ENCODE measurements around the gene SCP2.

The SCP2 gene

DNA sequence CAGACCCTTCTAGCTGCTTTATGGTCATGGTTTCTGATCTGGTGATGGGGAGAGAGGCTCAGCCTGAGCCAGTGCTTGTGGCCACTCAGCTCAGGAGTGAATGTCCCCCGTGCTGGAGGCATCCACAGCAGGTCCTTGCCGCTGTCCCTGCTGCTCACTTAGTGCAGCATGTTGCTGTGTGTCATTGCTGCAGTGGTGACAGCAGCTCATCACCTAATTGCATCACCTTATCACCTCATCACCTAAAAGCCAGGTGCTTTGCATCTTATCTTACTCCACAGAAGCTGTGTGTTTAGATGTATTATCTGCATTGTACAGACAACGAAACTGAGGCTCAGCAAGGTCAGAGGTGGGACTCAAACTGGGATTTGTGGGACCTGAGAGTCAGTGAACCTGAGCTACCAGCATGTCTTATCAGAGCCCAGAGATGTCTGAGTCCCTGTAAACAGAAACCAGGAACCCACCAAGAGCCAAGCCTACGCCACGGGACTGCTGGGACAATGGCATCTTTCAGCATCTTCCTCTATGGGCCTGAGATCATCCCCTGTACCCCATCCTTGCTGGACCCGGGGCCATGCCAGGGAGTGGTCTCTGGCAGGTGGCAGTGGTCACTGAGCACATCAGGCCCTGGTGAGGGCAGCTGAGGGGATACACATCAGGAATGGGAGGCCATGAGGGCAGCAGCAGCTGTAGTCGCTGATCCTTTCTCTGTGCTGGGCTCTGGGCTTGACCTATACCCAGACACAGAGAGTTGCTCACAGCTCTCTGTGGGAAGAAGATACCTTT is 141.4 kb downstream of the SCP2 start:
- DNase-seq (ENCODE audit: low read depth in 2 of 2), result no peak

- DNase-seq (ENCODE audit: low read depth in 2 of 2), result no peak
Observed at GRCh38 chr1:53069265-53069662, 142.2 kb downstream of the SCP2 start.

DNA sequence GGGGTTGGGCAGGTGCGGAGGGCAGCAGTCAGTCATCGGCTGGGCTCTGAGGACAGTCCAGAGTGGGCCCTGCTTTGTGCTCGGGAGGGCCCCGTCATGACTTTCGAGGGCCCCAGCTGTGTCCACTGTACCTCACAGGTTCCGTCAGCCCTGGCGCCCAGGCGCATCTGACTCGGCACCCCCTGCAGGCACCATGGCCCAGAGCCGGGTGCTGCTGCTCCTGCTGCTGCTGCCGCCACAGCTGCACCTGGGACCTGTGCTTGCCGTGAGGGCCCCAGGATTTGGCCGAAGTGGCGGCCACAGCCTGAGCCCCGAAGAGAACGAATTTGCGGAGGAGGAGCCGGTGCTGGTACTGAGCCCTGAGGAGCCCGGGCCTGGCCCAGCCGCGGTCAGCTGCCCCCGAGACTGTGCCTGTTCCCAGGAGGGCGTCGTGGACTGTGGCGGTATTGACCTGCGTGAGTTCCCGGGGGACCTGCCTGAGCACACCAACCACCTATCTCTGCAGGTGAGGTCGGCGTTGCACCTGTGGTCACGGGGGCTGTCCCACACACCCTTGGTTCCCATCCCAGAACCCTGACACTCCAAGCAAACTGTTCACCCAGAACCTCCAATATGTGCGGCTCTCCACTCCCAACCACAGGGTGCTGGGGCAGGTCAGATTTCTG is 142.7 kb downstream of the SCP2 start:
- DNase-seq (ENCODE audit: low read depth in 2 of 2), result no peak

DNA sequence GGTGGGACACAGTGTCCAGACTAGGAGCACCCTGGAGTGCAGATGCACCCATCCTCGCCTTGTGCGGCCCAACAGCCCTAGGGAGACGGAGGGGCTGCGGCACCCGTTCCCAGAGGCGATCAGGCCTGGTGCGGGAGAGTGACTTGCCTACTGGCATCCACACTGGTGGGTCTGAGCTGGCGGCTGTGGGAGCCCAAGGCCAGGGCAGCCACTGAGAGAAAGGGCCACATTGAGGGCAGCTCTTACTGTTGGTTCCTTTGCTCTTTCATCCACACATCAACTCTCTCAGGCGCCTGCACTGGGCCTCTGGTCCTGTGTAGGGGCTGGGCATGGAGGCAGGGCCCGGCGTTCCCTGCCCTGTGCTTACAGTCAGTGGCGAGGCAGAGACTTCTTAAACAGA is 143.5 kb downstream of the SCP2 start:
- no peak for DNase-seq (ENCODE audit: low read depth in 2 of 2)

DNA sequence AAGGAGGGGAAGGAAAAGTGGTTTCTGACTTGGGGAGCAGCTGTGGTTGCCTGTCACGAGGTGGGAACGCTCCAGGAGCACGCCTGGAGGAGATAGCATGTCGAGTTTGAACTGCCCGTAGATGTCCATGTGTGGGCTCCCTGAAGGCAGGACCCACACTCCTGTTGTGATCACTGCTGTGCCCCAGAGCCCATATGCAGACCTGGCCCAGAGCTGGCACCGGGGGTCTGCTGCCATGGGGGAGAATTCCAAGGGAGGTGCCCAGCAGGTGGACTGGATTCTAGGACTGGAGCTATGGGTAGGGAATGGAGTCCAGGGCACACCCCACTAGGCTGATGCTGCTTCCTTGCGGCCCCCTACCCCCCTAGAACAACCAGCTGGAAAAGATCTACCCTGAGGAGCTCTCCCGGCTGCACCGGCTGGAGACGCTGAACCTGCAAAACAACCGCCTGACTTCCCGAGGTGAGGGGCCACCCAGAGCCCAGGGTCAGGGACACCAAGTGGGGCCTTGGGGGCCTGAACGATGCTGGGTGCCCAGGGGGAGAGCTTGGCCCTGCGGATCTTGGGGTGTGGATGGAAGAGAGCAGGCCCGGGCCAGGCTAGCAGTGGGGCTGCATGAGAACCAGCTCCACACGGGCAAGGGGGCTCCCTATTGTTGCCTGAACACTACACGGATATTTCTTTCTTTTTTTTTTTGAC is 144.2 kb downstream of the SCP2 start:
- no peak for DNase-seq (ENCODE audit: low read depth in 2 of 2)

DNA sequence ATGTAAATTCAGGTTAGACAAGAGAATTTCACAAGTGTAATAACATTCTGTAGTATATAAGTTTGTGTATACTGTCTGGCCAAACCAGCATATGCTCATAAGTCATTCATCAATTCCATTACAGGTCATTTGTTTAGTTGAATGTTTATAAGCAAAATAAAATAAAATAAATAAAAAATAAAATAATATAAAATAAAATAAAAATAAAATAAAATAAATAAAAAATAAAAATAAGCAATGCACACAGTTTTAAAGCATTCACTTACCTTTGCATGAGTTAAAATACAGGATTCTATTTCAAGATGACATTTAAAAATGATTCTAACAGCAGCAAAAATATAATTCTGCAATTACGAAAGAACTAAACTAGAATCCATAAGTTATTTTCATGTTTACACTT is 144.8 kb downstream of the SCP2 start:
- DNase-seq (ENCODE audit: low read depth in 2 of 2), result no peak

DNA sequence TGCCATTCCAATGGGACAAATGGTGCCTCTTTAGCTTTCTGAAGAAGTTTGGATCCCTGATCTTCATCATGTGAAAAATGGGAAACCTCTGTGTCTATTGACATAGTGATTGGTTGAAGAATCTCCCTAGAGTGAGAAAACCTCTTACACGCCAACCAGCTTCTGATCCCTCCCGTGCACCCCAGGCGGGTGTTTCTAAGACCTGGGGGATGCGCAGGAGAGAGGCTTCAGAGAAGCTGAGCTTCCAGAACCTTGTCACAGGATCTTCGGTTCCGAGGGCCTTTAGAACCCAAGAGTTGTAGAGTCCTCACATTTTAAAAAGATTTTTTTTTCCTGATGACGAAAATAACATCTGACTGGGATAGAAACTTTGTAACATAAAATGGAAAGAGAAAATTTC is 146.2 kb downstream of the SCP2 start:
- no peak for DNase-seq (ENCODE audit: low read depth in 2 of 2)

- no peak for DNase-seq (ENCODE audit: low read depth in 2 of 2)
Observed at GRCh38 chr1:53073868-53074311, 146.8 kb downstream of the SCP2 start.

GRCh38 chr1:53074313-53075154 is 147.5 kb downstream of the SCP2 start:
- DNase-seq (ENCODE audit: low read depth in 2 of 2), result no peak

- no peak for DNase-seq (ENCODE audit: low read depth in 2 of 2)
Observed at GRCh38 chr1:53075206-53075605, 148.1 kb downstream of the SCP2 start.

DNA sequence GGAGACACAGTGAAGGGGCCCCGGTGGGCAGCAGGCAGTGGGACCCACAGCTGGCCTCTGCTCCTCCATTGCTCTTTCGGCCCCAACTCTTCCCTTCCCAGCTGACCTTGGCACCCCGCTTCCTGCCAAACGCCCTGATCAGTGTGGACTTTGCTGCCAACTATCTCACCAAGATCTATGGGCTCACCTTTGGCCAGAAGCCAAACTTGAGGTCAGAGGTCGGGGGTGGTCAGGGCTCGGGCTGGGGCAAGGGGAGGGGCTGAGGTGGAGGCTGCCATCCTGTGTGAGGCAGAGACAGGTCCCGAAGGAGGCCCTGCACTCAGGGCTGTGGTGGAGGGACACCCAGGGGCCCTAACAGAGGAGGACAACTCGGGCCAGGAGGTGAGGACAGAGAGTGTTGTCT is 148.7 kb downstream of the SCP2 start:
- DNase-seq (ENCODE audit: low read depth in 2 of 2), result no peak

DNA sequence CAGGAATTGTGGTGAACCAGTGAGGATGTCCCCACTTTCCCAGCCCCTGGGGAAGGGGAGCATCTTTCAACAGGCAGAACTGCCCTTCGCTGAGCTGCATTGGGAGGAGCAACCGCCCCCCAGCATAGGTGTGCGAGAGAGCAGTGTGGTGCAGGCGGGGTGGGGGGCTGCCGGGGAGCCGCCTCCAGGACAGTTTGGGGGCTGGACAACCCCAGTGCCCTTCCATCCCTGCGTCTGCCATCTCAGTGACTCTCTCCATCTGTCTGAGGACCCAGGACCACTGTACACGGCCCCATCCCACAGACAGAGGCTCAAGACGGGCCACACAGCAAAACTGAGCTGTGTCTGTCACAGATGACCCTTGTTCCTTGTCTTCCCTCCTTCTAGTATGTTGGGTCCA is 149.1 kb downstream of the SCP2 start:
- no peak for DNase-seq (ENCODE audit: low read depth in 2 of 2)

- DNase-seq (ENCODE audit: low read depth in 2 of 2), result no peak
Observed at GRCh38 chr1:53076721-53077598, 149.9 kb downstream of the SCP2 start.

DNA sequence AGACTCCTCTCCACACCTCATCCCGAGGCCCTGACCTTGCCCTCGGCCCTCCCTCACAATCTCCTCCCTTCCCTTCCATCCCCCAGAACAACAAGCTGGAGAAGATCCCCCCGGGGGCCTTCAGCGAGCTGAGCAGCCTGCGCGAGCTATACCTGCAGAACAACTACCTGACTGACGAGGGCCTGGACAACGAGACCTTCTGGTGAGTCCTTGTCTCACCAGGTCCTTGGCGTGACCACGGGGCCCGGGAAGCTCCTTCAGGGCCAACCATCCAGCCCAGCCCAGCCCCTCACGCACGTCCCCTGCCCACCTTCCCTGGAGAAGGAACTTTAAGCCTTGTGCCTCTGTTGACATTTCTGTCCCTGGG is 150.5 kb downstream of the SCP2 start:
- no peak for DNase-seq (ENCODE audit: low read depth in 2 of 2)

GRCh38 chr1:53078333-53079101 is 151.4 kb downstream of the SCP2 start:
- no peak for DNase-seq (ENCODE audit: low read depth in 2 of 2)

DNA sequence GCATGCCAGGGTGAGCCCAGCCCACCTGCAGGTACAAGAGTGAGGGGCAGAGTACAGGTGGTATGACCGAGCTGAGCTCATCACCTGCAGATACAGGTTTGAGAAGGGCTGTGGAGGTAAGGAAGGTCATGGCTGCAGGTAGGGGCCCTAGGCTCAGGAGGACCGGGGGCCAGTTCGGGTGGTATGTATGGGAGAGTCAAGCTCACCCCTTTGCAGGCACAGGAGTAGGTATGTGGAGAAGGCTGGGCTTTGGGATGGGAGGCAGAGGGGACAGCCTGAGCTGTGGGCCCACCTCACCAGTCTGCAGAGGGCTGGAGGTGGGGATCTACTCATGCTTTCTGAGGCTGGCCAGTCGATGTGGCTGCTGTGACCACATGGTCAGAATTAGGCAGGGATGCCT is 152.2 kb downstream of the SCP2 start:
- DNase-seq (ENCODE audit: low read depth in 2 of 2), result no peak

DNA sequence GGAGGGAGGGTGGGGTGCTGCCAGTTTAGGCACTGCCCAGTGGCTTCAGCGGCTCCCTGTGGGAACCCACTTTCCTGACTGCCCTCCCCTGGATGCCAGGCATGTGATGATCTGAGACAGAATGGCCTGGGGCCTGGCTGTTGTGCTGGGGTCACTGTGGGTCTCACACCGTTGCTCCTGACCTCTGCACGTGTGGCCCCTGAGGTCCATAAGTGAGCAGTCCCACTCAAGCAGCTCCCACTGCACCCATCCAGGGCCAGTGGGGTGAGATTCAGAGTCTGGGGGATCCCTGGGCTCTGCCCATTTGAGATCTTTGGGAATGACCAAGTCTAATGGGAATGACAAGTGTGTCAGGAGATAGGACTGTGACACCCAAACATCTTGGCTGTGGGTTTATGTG is 153.0 kb downstream of the SCP2 start:
- no peak for DNase-seq (ENCODE audit: low read depth in 2 of 2)

DNA sequence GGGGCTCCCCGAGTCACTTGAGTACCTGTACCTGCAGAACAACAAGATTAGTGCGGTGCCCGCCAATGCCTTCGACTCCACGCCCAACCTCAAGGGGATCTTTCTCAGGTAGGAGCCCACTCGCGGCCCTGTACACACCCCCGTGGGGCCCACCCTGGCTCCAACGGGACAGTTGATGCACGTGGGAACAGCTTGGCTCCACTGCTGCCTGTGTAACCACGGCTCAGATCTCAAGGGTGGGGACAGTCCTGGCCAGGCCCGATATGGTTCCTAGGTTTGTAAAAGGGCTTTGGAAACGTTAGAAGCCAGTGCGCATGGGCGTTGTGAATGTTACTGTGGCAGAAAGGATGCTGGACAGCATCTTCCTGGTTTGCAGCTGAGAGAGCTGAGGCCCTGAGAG is 153.7 kb downstream of the SCP2 start:
- no peak for DNase-seq (ENCODE audit: low read depth in 2 of 2)

- no peak for DNase-seq (ENCODE audit: low read depth in 2 of 2)
Observed at GRCh38 chr1:53081384-53082066, 154.4 kb downstream of the SCP2 start.

Data from stimulated activated CD8-positive, alpha-beta memory T cell treated with anti-CD3 and anti-CD28 coated beads, Interleukin-7, amount 100 ng/mL, for 1 hour (primary cell).